ENCODE data around the gene PPP2R5B.

GRCh38 chr11:64924910-64925284, 408 bp downstream of the PPP2R5B start:
- TF ChIP-seq POLR2AphosphoS5 (IDR thresholded peaks at IDR 0.05; ENCODE audit: low read depth) = no peak
- no peak for TF ChIP-seq GABPA (IDR thresholded peaks at IDR 0.05; ENCODE audit: low read depth)
- no peak for TF ChIP-seq CTCF (IDR thresholded peaks at IDR 0.05; ENCODE audit: insufficient read depth, low read length)
- no peak for TF ChIP-seq REST (IDR thresholded peaks at IDR 0.05; ENCODE audit: insufficient replicate concordance, low read depth)
- TF ChIP-seq SPI1 (IDR thresholded peaks at IDR 0.05; ENCODE audit: borderline replicate concordance, low read depth) = no peak
